ENCODE results near the gene GREB1. TPM values are rescaled to one million over a fixed set of nuclear protein-coding genes. Genes with fewer than 3 reads are reported as not detected.
"Not testable (repeated sequence)": the region's sequence is repeated elsewhere in the genome, so short reads cannot be mapped to it uniquely, and the experiment has no call there.

GREB1 gene
- total RNA-seq, 1 experiment from 2014 or later, result 0.62 TPM

GRCh38 chr2:11659115-11659475, 125.2 kb downstream of the GREB1 start:
- CTCF ChIA-PET, result no interaction called here
- no peak overlapping the region for H3K4me2 ChIP-seq (ENCODE audit: low read length)
- H3K27ac ChIP-seq (ENCODE audit: low read length), result no peak overlapping the region
- no peaks in the 10 kb centered on the region for H3K79me2 ChIP-seq (ENCODE audit: low read length)
- H3K36me3 ChIP-seq (ENCODE audit: low read depth, low read length), result no peaks in the 10 kb centered on the region
- no peaks in the 10 kb centered on the region for H3K9me3 ChIP-seq (ENCODE audit: low read length)
- H4K20me1 ChIP-seq (ENCODE audit: low read length), result no peaks in the 10 kb centered on the region
- H3K4me3 ChIP-seq (ENCODE audit: low read length), result no peak overlapping the region
- H3F3A ChIP-seq (ENCODE audit: low read length, unreplicated experiment), result no peaks in the 10 kb centered on the region
- TF ChIP-seq EZH2 (IDR thresholded peaks at IDR 0.05; ENCODE audit: low read length, unreplicated experiment), result no peak
- TF ChIP-seq EZH2phosphoT487 (IDR thresholded peaks at IDR 0.05; ENCODE audit: borderline replicate concordance, low read length), result no peak
- no peak for TF ChIP-seq CTCF (conservative IDR thresholded peaks at IDR 0.05; ENCODE audit: low read depth, low read length)
- peak; percentile 29 for DNase-seq
- no peak for ATAC-seq
- H3K4me1 ChIP-seq (ENCODE audit: insufficient read depth, low read length), result peaks cover 44% of the 10 kb centered on the region
- no peaks in the 10 kb centered on the region for H3K9me2 ChIP-seq (replicated peaks; ENCODE audit: low read length)
- intact Hi-C loops (cut with micrococcal nuclease), result no loop called here
- no peak overlapping the region for H3K9ac ChIP-seq (ENCODE audit: low read length)
- no peaks in the 10 kb centered on the region for H3K27me3 ChIP-seq (ENCODE audit: low read length)
- BruUV-seq (replicated peaks), result no TSS peak
- H2AFZ ChIP-seq (ENCODE audit: low read length), result no peak overlapping the region
- POLR2A ChIA-PET (ENCODE audit: unreplicated experiment), result no interaction called here

- no peaks in the 10 kb centered on the region for H3K36me3 ChIP-seq (ENCODE audit: low read depth, low read length)
- no peak overlapping the region for H3K9ac ChIP-seq (ENCODE audit: low read length)
- no peaks in the 10 kb centered on the region for H3F3A ChIP-seq (ENCODE audit: low read length, unreplicated experiment)
- H3K9me3 ChIP-seq (ENCODE audit: low read length), result no peaks in the 10 kb centered on the region
- H3K4me2 ChIP-seq (ENCODE audit: low read length), result no peak overlapping the region
- H3K27ac ChIP-seq (ENCODE audit: low read length), result no peak overlapping the region
- H2AFZ ChIP-seq (ENCODE audit: low read length), result no peak overlapping the region
- no peaks in the 10 kb centered on the region for H3K27me3 ChIP-seq (ENCODE audit: low read length)
- H3K79me2 ChIP-seq (ENCODE audit: low read length), result no peaks in the 10 kb centered on the region
- TF ChIP-seq EZH2phosphoT487 (IDR thresholded peaks at IDR 0.05; ENCODE audit: borderline replicate concordance, low read length), result no peak
- TF ChIP-seq CTCF (conservative IDR thresholded peaks at IDR 0.05; ENCODE audit: low read depth, low read length), result no peak
- TF ChIP-seq EZH2 (IDR thresholded peaks at IDR 0.05; ENCODE audit: low read length, unreplicated experiment), result no peak
- H3K4me1 ChIP-seq (ENCODE audit: insufficient read depth, low read length), result peaks cover 51% of the 10 kb centered on the region
- POLR2A ChIA-PET (ENCODE audit: unreplicated experiment), result no interaction called here
- no peak overlapping the region for H3K4me3 ChIP-seq (ENCODE audit: low read length)
- intact Hi-C loops (cut with micrococcal nuclease), result no loop called here
- CTCF ChIA-PET, result no interaction called here
- H3K9me2 ChIP-seq (replicated peaks; ENCODE audit: low read length), result no peaks in the 10 kb centered on the region
- no peaks in the 10 kb centered on the region for H4K20me1 ChIP-seq (ENCODE audit: low read length)
- no peak for ATAC-seq
- no TSS peak for BruUV-seq (replicated peaks)
- no peak for DNase-seq
Measured at GRCh38 chr2:11659851-11660250, 126.0 kb downstream of the GREB1 start.

GRCh38 chr2:11660396-11660795, 126.6 kb downstream of the GREB1 start:
- H3K4me3 ChIP-seq (ENCODE audit: low read length); H3K79me2 ChIP-seq (ENCODE audit: low read length); H3K27ac ChIP-seq (ENCODE audit: low read length); H3K4me2 ChIP-seq (ENCODE audit: low read length); POLR2A ChIA-PET (ENCODE audit: unreplicated experiment); BruUV-seq (replicated peaks); H3F3A ChIP-seq (ENCODE audit: low read length, unreplicated experiment); H3K9me3 ChIP-seq (ENCODE audit: low read length); intact Hi-C loops (cut with micrococcal nuclease); H3K9ac ChIP-seq (ENCODE audit: low read length); DNase-seq; H3K9me2 ChIP-seq (replicated peaks; ENCODE audit: low read length); ATAC-seq; H2AFZ ChIP-seq (ENCODE audit: low read length); H3K36me3 ChIP-seq (ENCODE audit: low read depth, low read length); H4K20me1 ChIP-seq (ENCODE audit: low read length); CTCF ChIA-PET; H3K27me3 ChIP-seq (ENCODE audit: low read length): not testable (repeated sequence)
- peaks cover 54% of the 10 kb centered on the region for H3K4me1 ChIP-seq (ENCODE audit: insufficient read depth, low read length)
